NCI-H524 treated with DMSO at 0.1 percent for 48 hours (cell line): ENCODE results near the gene ABCG1.

Source experiments
- DNase-seq: peaks from one replicate; lab custom pipeline; 2025; lab: John Stamatoyannopoulos, UW

The ABCG1 gene

DNA sequence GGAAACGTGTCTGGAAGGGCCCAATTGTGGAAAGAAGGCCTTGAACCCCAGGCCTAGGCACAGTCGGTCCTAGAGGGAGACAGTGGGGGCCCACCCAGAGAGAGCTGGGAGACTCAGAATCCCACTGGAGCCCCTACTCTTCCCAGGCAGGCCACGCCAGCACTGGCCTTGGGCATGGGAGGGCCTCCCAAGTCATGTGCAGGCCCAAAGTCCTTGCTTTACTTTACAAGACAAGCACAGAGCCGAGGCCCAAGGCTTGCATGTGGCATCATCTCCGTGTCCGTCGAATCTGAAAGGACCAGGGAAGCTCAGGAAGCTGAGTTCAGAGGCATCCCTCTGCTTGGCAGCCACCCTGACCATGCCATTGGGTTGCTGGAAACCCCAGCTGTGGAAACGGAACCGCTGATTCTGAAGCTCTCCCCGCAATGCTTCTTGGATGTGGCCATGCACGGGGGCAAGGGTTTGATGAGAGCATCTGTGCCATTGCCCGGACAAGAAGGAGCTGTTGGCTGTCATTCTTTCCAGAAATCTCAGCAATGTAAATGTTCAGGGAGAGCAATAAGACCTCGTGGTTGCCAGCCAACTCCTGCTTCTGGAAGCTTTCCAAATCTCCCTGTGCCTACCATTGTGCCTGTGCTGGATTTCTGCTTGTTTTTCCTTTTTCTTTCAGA lies 32.8 kb downstream of the ABCG1 start:
- no peak for DNase-seq

- no peak for DNase-seq
These were observed 33.4 kb downstream of the ABCG1 start for GRCh38 chr21:42252325-42252654.

DNA sequence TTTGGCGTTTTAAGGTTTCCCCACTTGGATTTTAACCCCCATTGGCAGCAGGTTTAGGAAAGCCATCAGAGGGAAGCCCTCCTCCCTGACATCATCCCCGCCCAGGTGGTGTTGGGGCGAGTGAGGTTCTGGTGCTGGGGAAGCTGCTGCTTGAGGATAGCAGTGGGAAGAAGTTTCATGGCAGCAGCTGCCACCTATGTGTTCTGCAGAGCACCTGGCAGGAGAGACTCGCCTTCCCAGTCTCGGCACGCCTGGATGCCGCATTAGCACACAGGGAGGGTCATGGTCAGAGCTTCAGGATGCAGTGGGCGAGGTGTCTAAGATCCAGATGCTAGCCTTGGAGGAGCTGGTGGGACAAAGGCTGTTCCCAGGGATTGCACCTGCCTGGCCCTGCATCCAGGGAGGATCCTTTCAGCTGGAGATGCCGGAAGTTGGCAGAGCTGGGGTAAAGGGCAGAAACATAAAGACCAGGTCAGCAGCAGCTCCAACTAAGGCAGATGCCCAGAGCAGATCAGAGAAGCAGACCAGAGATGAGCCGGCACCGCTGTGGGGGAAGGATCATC lies 33.9 kb downstream of the ABCG1 start:
- DNase-seq, result no peak

- no peak for DNase-seq
These were observed 34.5 kb downstream of the ABCG1 start for GRCh38 chr21:42253466-42253865.

DNA sequence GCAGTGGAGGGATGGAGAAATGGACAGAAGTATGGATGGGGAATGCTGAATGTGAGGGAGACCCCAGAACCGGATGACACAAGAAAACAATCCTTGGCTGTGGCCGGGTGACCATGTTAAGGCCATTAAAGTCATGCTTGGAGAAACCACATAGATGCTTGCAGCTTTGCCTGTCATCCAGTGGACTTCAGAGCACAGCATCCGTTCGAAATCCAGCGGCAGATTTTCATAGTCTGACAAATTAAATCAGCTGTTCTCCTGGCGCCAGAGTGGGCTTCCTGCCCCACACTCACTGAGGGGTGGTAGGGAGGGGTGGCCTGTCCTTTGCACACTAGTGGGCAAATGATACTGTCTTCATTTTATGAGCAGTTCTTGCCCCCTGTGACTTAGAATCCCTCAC lies 35.1 kb downstream of the ABCG1 start:
- DNase-seq, result no peak

- DNase-seq, result no peak
These were observed 36.0 kb downstream of the ABCG1 start for GRCh38 chr21:42254651-42255601.

- no peak for DNase-seq
These were observed 36.9 kb downstream of the ABCG1 start for GRCh38 chr21:42255825-42256224.

DNA sequence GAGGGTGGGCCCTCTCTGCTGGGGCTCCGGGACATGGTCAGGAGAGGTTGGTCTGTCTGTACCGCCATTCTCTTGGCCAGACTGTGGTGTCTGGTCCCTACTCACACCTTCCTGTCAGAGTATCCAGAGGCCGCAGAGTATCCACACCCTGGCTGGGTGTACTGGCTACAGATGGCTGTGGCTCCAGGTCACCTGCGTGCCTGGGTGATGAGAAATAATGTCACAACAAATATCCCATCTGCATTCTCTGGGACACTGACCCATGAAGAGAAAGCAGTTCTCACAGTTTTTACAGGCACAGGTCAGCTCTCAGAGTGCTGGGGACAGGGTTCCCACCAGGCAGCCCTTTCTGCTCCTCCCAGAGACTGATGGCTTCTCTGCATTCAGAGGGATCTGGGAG lies 37.4 kb downstream of the ABCG1 start:
- no peak for DNase-seq

DNA sequence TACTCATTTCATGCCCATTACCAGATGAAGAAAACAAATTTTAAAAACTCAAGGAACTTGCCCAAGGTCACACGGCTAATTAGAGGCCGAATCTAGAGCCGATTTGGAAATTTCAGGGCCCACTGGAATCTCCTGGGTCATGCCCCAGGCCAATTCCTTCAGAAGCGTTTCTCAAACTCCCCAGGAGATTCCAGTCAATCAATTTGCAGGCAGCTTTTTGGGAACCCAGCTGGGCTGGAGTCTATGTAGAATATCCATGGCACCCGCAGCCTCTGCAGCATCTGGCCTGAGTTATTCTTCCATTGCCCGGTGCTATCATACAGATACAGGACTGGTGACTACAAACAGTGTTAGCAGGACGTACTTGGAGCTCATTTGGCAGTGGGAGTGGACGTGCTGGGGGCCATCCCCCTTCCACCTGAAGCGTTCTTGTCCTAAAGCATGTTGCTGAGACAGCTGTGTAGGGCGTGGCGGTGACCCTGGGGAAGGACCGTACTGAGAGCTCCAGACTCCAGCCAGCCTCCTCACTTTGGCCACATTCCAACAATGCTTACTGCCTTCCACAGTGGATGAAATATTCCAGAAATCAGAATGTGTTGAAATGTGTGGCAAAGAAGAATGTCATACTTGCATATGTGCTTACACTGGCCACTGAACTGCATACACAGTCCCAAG lies 38.3 kb downstream of the ABCG1 start:
- no peak for DNase-seq

DNA sequence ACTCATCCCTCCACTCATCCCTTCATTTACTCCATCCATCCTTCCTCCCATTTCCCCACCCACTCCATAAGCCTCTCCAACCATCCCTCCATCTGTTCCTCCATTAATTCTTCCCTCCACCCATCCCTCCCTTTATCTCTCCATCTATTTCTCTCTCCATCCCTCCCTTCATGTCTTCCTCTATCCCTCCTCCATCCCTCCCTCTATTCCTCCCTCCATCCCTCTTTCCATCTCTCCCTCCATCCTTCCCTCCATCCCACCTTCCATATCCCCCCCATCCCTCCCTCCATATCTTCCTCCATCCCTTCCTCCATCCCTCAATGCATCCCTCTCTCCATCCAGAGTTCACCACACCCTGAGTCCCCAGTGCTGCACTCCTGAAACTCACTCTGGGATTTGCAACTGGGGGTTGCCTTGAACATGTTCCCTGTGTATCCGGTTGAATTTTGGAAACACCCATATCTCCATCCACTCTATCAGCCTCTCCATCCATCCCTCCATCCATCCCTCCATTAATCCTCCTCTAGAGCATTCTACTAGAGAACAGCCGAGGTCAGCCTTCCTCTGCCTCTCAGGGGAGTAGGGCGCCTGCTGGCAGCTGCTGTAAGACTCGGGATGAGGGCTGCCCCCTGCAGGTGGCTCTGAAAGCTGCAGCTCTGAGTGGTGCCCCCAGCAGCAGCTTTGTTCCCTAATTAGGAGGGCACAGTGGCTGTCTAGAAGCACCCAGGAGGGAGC lies 39.4 kb downstream of the ABCG1 start:
- DNase-seq, result peak; percentile 44

DNA sequence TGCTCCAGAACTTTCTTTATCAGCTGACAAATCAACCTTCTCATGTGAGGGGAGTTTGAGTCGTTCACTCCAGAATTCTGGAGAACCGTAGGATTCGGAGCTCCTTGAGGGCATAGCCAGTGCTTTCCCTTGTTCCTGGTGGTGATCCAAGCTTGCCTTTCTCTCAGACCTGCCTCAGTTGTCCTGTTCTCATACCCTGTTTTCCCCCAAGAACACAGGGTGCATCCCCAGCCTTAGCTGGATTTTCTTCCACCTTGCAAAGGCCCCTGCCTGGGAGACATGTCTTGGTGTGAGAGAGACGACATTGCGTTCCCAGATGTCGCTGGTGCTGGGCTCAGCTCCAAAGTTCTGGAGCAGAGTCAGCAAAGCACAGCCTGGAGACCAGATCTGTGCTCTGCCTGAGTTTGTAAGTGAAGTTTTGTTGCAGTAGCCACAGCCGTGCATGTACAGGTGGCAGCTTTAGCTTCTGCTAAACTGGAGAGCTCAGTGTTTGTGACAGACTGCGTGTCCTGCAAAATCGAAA lies 40.0 kb downstream of the ABCG1 start:
- no peak for DNase-seq

GRCh38 chr21:42260121-42260520 lies 41.2 kb downstream of the ABCG1 start:
- no peak for DNase-seq

DNA sequence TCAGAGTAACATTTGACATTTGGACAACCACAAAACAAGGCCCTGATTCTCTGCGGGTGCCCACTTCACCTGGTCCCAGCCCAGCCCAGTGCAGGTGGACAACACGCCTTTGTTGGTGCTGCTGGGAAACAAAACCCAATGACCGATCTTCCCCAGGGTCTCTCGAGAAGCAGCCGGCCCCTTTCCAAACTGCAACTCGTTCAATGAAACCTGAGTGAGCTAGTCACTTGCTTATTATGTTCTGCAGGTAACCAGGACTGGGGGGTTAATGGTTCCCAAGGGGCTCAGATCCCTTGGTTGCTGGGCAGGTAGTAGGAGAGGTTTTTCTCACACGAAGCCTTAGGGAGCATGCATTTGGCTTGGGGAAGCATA lies 42.9 kb downstream of the ABCG1 start:
- DNase-seq, result no peak

DNA sequence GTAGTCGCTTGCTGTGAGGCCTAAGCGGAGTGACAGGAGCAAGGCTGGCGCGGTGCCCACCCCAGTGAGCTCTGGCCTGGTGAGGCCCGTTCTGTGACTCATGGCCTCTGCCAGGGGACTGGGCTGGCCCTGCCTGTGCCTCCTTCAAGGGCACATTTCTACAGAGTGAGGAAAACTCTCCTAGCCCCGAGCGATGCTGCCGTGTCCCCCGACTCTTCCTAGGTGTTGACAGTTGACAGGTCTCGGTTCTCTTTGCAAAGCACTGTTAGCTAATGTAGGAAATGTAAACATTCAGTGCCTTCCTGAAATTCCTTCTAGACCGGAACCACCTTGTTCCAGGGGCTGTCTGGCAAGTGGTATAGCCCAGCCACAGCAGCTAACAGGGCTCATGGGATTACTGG lies 43.9 kb downstream of the ABCG1 start:
- no peak for DNase-seq

DNA sequence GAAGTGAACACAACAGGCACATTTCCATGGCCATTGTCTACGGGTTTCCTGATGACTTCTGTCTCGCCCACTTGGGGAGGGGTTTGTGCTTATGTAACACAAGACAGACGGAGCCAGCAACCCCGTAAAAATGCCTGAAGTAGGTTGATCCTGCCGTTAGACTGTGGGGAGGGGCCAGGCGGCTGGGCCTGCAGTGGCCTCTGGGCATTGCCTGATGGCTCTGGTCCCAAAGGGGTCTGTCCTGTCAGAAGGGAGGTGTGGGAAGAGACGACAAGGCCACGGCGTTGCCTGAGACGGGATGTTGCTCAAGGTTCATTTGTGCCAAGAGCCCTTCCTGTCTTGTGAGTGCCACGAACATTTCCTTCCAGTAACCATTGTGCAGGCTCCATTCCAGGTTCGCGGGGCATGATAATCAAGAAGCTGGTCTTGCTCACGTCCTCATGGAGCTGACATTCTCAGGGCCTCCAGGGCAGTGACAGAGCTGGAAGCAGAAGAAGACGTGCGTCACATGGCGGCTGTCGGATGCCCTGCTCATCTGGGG lies 44.7 kb downstream of the ABCG1 start:
- no peak for DNase-seq

- no peak for DNase-seq
These were observed 45.6 kb downstream of the ABCG1 start for GRCh38 chr21:42264245-42265195.

DNA sequence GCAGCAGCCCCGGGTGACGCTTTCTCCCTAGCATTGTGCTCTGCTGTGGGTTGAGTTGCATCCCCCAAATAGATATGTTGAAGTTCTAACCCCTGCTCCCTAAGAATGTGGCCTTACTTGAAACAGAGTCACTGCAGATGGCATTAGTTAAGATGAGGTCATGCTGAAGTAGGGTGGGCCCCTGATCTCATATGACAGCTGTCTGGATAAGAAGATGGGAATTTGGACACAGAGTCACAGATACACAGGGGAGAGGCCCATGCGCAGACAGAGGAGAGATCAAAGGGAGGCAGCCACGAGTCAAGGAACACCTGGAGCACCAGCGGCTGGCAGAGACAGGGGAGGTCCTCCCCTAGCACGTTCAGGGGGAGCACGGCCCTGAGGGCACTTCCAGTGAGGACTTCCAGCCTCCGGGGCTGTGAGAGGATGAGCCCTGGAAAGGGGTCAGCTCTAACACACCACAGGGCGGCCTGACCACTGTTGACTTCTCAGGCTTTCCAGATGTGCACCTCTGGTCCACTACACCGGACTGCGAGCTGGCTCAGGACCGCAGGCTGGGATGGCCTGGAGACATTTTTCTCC lies 46.4 kb downstream of the ABCG1 start:
- no peak for DNase-seq

GRCh38 chr21:42266971-42267556 lies 48.1 kb downstream of the ABCG1 start:
- no peak for DNase-seq

GRCh38 chr21:42269386-42269785 lies 50.4 kb downstream of the ABCG1 start:
- DNase-seq, result no peak

DNA sequence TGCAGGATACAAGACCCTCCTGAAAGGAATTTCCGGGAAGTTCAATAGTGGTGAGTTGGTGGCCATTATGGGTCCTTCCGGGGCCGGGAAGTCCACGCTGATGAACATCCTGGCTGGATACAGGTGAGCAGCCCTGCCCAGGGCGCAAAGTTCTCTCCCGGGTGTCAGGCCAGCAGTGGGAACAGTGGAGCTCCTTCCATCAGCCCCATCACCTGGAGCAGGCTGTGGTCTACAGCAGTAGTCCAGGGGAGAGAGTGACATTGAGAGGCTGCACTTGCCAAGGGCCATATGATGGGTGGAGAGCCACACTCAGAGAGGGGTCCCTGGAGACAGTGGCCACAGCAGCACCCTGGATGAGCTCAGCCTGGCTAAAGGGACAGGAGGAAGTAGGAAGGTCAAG lies 52.1 kb downstream of the ABCG1 start:
- DNase-seq, result no peak
